MM.1S (cell line): ENCODE results near the gene SPATA31E1.

Experiments
- EZH2 ChIP-seq: fragments of 300-600 bp; sonication (generic); optimal IDR thresholded peaks from 2 replicates; pipeline ENCODE3; 2017; ENCODE audit warnings: low read depth, mild to moderate bottlenecking, antibody characterized with exemption, low read length, mixed read lengths
- EZH2phosphoT487 ChIP-seq: fragments of 300-600 bp; sonication (generic); IDR thresholded peaks from 2 replicates; pipeline ENCODE4 v1.6.1; 2018; ENCODE audit warnings: antibody characterized with exemption, low read length
- TF ChIP-seq, protein P1 (sequence below): fragments of 300-600 bp; sonication (generic); IDR thresholded peaks from 2 replicates; pipeline ENCODE4 v1.5.1; 2016; ENCODE audit warnings: antibody characterized with exemption, low read length, mixed read lengths

DNA sequence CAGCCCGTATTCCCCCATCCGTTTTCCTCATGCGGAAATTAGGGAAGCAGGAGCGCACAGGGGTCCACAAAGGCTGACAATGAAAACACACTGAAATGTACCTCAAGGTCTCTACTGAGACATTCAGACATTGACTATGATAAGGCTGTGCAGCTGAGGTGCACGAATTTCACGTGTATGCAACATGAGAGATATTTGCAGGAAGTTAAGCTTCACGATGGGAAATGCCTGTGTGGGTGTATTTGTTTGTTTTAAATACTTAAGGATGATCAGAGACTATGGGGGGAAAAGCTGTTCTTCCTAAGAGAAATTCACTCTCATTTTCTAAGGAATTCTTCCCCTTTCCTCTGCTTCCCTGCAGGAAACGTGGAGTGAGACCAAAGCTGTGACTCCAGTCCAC is 2.6 kb upstream of the SPATA31E1 start:
- TF ChIP-seq, protein P1, sequence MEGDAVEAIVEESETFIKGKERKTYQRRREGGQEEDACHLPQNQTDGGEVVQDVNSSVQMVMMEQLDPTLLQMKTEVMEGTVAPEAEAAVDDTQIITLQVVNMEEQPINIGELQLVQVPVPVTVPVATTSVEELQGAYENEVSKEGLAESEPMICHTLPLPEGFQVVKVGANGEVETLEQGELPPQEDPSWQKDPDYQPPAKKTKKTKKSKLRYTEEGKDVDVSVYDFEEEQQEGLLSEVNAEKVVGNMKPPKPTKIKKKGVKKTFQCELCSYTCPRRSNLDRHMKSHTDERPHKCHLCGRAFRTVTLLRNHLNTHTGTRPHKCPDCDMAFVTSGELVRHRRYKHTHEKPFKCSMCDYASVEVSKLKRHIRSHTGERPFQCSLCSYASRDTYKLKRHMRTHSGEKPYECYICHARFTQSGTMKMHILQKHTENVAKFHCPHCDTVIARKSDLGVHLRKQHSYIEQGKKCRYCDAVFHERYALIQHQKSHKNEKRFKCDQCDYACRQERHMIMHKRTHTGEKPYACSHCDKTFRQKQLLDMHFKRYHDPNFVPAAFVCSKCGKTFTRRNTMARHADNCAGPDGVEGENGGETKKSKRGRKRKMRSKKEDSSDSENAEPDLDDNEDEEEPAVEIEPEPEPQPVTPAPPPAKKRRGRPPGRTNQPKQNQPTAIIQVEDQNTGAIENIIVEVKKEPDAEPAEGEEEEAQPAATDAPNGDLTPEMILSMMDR, result no peak
- TF ChIP-seq EZH2 (no peak), EZH2phosphoT487 (no peak)
